NT2/D1 (cell line): ENCODE results near the gene ADARB2.
"Not testable (repeated sequence)": the region's sequence is repeated elsewhere in the genome, so short reads cannot be mapped to it uniquely, and the experiment has no call there.

ENCODE experiments used
- SUZ12 ChIP-seq: IDR thresholded peaks from 2 replicates; pipeline ENCODE4 v1.6.1; 2011; ENCODE audit not compliant: insufficient read length, insufficient read depth; ENCODE audit errors: extremely low read depth
- YY1 ChIP-seq: IDR thresholded peaks from 2 replicates; pipeline ENCODE4 v1.6.1; 2011; ENCODE audit not compliant: insufficient read length, insufficient read depth
- ZNF274 ChIP-seq: IDR thresholded peaks from 2 replicates; pipeline ENCODE4 v1.6.1; 2011; ENCODE audit warnings: mild to moderate bottlenecking, low read depth, low read length

- not testable (repeated sequence) for TF ChIP-seq ZNF274, YY1, SUZ12
Observed at GRCh38 chr10:1226907-1227306, 510.4 kb downstream of the ADARB2 start.
